ENCODE measurements around the gene MBD2. TPM values are rescaled to one million over a fixed set of nuclear protein-coding genes. Genes with fewer than 3 reads are reported as not detected.

The MBD2 gene
- polyA plus RNA-seq, 6 donors from 2014 or later = 11.5 to 39.0 (median 22.7) TPM

DNA sequence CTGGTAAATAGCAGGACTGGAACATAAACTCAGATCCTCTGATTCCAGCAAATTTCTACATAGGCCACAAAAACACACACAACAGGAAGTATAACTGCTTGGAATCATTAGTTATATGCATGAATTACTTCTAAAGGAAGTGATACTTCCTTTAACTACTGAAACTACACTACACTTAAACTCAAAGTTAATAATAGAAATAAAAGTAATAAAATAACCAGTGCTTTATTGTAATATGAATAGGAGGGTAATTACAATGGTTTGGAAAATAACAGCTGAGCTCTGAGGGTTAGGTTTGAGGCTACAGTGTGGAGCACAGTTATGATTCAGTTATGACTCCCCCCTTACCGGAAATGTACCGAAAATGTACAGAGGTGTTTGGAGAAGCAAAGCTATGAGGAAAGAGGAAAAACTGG is 26.4 kb upstream of the MBD2 start:
- ATAC-seq (ENCODE audit: low read depth in 2 of 2) (peak; percentile 75 to 77), DNase-seq (peak; percentile 37)
- no peaks in the 10 kb centered on the region for H3K27me3 Mint-ChIP-seq
- peak overlapping the region; percentile 42 to 89 (median 73) for H3K4me3 Mint-ChIP-seq
- H3K4me1 Mint-ChIP-seq = peaks cover 35 to 55% (median 48%) of the 10 kb centered on the region in 3 donors
- H3K36me3 Mint-ChIP-seq = no peaks in the 10 kb centered on the region
- peaks cover 0 to 7% (median 0%) of the 10 kb centered on the region in 7 donors for H3K9me3 Mint-ChIP-seq
- H3K27ac Mint-ChIP-seq = peak overlapping the region; percentile 71 to 93 (median 75)

DNA sequence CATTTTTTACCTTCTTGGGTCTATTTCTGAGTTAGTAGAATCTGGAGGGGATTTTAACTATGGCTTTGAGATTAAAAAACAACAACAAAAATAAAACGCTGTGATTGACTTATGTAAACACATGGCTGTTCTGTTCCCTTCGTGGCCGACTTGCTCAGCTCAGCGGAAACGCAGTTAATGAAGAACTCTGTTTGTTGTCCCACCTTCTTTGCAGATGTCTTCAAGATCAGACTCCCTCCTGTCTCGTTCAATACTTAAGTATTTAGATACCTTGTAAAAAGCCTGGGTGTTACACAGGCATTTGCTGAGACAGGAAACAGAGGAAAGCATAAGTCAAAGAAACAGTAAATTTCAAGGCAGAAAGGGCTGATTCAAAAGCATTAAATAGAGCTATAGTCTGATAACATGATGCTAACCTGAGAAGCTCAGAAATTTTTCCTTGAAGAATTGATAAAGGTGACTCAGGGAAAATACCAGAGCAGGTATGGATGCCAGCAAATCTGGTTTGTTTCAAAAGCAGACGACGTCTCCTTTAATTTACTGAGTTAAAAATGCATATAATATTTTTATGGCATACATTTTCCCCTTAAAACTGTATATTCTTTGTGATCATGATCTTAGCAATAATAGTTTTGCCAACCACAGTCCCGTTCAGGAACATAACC is 23.2 kb upstream of the MBD2 start:
- H3K27me3 Mint-ChIP-seq = no peaks in the 10 kb centered on the region
- H3K4me1 Mint-ChIP-seq = peaks cover 31 to 47% (median 39%) of the 10 kb centered on the region in 3 donors
- ATAC-seq (ENCODE audit: low read depth in 2 of 2) (no peak), DNase-seq (no peak)
- no peaks in the 10 kb centered on the region for H3K36me3 Mint-ChIP-seq
- H3K9me3 Mint-ChIP-seq = peaks cover 0 to 7% (median 0%) of the 10 kb centered on the region in 7 donors
- H3K4me3 Mint-ChIP-seq = peak overlapping the region; percentile 32 to 82 (median 76)
- H3K27ac Mint-ChIP-seq = peak overlapping the region; percentile 58 to 97 (median 92)

DNA sequence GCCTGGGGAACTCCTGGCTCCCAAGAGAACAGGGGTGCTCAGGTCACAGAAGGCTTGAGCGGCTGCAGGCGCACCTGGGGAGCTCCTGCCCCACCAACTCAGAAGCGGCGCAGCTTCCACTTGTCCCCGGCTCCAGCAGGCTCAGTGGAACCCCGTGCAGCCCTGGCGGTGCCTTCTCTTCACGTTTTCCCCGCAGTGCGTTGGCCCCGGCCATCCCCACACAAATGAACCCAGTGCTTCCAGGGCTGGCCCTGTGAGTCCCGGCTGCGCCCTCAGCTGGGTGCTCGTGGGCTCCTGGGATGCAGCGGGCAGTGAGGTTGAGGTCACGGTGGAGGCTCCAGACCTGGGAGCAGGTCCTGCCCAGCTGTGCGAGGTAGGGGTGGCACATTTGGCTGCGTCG is 17.9 kb upstream of the MBD2 start:
- ATAC-seq (ENCODE audit: low read depth in 2 of 2) (no peak), DNase-seq (no peak)
- H3K36me3 Mint-ChIP-seq = no peaks in the 10 kb centered on the region
- H3K4me1 Mint-ChIP-seq = peaks cover 6 to 22% (median 18%) of the 10 kb centered on the region in 3 donors
- no peak overlapping the region for H3K27ac Mint-ChIP-seq
- H3K4me3 Mint-ChIP-seq = no peak overlapping the region
- H3K9me3 Mint-ChIP-seq = no peaks in the 10 kb centered on the region
- no peaks in the 10 kb centered on the region for H3K27me3 Mint-ChIP-seq

DNA sequence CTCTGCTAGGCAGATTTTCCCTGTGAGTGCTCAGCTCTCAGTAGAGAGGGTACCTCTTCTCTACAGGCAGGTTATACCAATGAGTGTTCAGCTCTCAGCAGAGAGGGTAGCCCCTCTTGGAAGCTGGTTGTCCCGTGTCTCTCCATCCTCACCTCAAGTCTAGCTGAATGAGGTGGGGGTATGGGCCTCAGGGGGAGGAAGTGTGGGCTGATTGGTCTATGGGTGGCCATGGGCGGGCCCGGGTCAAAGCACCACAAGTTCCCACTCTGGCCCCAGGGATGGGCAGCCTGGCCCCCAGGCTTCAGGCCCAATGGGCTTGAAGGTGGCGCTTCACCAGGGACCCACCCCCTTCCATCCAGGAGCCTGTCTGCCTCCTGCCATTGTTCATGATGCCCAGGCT is 17.0 kb upstream of the MBD2 start:
- no peaks in the 10 kb centered on the region for H3K27me3 Mint-ChIP-seq
- DNase-seq = no peak
- H3K4me1 Mint-ChIP-seq = peaks cover 0 to 14% (median 12%) of the 10 kb centered on the region in 3 donors
- H3K9me3 Mint-ChIP-seq = no peaks in the 10 kb centered on the region
- no peaks in the 10 kb centered on the region for H3K36me3 Mint-ChIP-seq
- no peak overlapping the region for H3K4me3 Mint-ChIP-seq
- peak overlapping the region in 1 of 6 donors; percentile 3 for H3K27ac Mint-ChIP-seq
- ATAC-seq (ENCODE audit: low read depth in 2 of 2) = no peak

DNA sequence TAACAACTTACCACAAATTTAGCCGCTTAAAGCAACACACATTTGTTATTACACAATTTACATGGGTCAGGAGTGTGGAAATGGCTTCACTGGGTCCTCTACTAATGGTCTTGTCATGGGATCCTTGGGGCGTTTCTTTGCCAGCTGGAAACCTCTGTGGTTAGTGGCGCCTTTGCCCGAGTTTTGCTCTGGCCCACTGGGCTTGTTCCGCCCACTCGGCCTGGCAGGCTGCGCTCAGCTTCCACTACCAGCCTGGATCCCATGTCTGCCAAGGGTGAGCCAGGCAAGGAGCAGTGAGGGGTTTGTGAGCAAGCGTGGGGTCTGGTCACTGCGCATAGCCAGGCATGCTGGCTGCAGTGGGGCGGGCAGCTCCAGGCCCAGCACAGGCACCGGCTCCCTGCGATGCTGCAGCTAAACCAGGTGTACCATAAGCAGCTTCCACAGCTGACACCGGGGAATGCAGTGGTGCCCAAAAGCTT is 16.2 kb upstream of the MBD2 start:
- DNase-seq = no peak
- Mint-ChIP-seq H3K27me3 (no peaks in the 10 kb centered on the region), H3K27ac (peak overlapping the region in 1 of 6 donors; percentile 8), H3K36me3 (no peaks in the 10 kb centered on the region), H3K4me3 (no peak overlapping the region), H3K4me1 (peaks cover 0 to 12% (median 12%) of the 10 kb centered on the region in 3 donors), H3K9me3 (no peaks in the 10 kb centered on the region)
- no peak for ATAC-seq (ENCODE audit: low read depth in 2 of 2)

DNA sequence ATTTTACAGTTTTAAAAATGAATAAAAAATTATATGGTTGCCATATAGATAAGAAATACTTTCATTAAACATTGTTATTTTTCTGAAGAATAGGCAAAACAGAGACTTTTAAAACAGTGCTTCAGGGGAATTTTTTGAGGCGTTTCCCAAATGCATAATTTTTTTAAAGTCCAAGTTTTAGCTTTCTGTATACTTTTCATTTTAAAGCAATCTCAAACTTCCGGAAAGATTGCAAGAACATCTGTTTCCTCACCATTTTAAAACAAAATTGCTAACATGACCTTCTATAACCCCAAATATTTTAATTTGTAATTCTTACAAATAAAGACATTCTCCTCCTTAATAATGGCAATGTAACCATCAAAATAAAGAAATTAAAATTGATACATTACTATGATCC is 15.1 kb upstream of the MBD2 start:
- Mint-ChIP-seq H3K27me3 (no peaks in the 10 kb centered on the region), H3K4me1 (peaks cover 0 to 12% (median 12%) of the 10 kb centered on the region in 3 donors), H3K9me3 (no peaks in the 10 kb centered on the region), H3K4me3 (peak overlapping the region in 4 of 8 donors; percentile 9 to 70 (median 46)), H3K36me3 (no peaks in the 10 kb centered on the region), H3K27ac (no peak overlapping the region)
- DNase-seq (no peak), ATAC-seq (ENCODE audit: low read depth in 2 of 2) (no peak)

DNA sequence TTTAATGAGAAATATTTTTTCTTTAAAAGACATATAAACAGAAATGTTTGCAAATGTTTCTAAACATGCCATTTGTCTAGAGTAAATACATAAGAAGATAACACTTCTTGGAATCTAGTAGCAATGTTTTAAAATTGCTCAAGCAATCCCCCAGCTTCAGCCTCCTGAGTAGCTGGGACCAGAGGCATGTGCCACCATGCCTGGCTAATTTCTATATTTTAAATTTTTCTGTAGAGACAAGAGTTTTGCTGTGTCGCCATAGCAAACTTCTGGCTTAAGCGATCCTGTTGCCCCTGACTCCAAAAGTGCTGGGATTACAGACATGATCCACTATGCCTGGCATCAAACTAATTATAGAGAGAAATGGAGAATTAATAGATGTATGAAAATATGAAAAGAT is 14.6 kb upstream of the MBD2 start:
- Mint-ChIP-seq H3K27me3 (no peaks in the 10 kb centered on the region), H3K27ac (no peak overlapping the region), H3K4me3 (no peak overlapping the region), H3K36me3 (no peaks in the 10 kb centered on the region), H3K9me3 (no peaks in the 10 kb centered on the region), H3K4me1 (peaks cover 0 to 12% (median 12%) of the 10 kb centered on the region in 3 donors)
- ATAC-seq (ENCODE audit: low read depth in 2 of 2) = no peak
- DNase-seq = no peak

DNA sequence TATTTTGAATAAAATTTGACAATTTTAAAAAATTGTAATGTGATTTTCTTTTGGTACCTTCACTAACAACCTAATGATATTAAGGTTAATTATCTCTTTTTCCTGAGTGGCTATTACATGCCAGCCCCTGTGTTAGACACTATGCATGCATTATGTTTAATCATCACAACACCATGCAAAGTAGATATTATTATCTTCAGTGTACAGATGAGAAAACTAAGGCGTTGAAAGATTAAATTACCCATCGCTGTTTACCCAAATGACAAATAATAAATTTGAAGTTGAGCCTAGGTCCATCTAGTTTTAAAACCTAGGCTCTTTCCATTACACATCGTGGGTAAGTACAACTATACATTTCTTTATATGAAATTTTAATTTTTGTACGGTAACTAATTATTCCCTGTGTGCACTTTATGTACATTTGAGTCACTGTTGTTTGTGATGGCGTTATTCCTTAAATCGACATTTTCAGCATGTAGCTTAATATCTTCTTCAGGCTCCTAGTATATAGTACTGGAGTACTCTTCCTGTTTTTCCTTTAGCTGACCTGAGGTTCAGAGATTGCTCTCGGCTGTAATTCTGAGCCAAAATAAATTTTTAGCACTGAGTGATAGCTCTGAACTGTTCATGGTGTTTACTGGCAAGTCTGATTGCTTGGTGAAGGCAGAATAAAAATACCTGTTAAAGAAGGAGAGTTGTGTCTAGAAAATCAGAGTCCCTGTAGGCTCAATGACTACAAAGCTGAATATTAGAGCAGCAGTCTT is 13.9 kb upstream of the MBD2 start:
- Mint-ChIP-seq H3K4me3 (peak overlapping the region in 1 of 8 donors; percentile 16), H3K4me1 (peaks cover 0 to 12% (median 12%) of the 10 kb centered on the region in 3 donors), H3K27ac (no peak overlapping the region), H3K27me3 (no peaks in the 10 kb centered on the region), H3K9me3 (no peaks in the 10 kb centered on the region), H3K36me3 (no peaks in the 10 kb centered on the region)
- no peak for ATAC-seq (ENCODE audit: low read depth in 2 of 2)
- no peak for DNase-seq

DNA sequence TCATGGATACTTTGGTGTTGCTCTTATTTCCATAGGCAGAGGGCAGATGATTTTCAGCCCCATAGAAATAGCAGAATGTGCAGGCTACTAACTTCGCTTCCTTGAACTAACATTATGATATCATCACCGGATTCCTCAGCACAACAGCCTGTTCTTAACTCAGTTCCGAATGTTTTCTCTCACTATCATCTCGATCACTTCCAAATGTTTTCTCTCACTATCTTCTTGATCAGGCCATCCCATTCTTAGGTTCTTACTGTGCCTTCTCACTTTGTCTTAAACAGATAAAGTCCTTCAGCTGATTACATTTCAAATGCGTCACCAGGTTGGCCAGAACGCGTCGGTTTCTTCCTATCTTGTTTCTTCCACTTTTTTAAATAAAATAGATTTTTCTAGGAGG is 11.4 kb upstream of the MBD2 start:
- Mint-ChIP-seq H3K4me1 (peaks cover 0 to 12% (median 12%) of the 10 kb centered on the region in 3 donors), H3K27ac (no peak overlapping the region), H3K9me3 (no peaks in the 10 kb centered on the region), H3K27me3 (no peaks in the 10 kb centered on the region), H3K4me3 (no peak overlapping the region), H3K36me3 (no peaks in the 10 kb centered on the region)
- DNase-seq (no peak), ATAC-seq (ENCODE audit: low read depth in 2 of 2) (no peak)

DNA sequence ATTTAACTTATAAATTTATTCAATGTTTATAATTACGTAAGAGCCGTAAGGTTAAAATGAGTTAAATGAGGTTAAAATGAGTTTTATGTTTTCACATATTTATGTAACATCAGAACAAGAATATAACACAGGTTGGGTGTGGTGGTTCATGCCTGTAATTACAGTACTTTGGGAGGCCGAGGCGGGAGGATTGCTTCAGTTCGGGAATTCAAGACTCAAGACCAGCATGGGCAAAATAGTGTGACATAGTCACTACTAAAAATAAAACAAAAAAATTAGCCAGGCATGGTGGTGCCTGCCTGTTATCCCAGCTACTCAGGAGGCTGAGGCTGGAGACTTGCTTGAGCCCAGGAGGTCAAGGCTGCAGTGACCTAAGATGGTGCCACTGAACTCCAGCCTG is 9.3 kb upstream of the MBD2 start:
- Mint-ChIP-seq H3K4me1 (peaks cover 0 to 6% (median 0%) of the 10 kb centered on the region in 3 donors), H3K27ac (no peak overlapping the region), H3K36me3 (no peaks in the 10 kb centered on the region), H3K4me3 (no peak overlapping the region), H3K9me3 (no peaks in the 10 kb centered on the region), H3K27me3 (no peaks in the 10 kb centered on the region)
- DNase-seq (no peak), ATAC-seq (ENCODE audit: low read depth in 2 of 2) (no peak)

DNA sequence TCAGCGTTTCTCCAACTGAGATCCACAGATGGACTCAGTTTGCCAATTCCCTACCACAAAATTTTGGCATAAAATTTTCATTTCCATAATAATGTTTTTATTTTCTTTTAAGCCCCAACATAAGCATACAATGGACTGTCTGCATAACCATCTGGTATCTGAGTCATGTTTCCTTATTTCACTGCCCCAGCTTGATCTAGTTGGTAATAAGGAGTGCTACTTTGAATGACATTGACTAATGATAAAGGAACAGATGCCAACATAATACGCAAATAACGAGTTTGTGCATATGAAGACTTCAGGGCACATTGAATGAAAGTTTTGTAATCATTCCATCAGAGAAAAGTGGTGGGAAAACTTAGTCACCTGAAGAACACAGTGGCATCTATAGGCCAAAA is 8.8 kb upstream of the MBD2 start:
- no peak overlapping the region for H3K4me3 Mint-ChIP-seq
- H3K4me1 Mint-ChIP-seq = peaks cover 0 to 6% (median 0%) of the 10 kb centered on the region in 3 donors
- no peak for ATAC-seq (ENCODE audit: low read depth in 2 of 2)
- no peaks in the 10 kb centered on the region for H3K36me3 Mint-ChIP-seq
- DNase-seq = no peak
- H3K9me3 Mint-ChIP-seq = no peaks in the 10 kb centered on the region
- no peak overlapping the region for H3K27ac Mint-ChIP-seq
- no peaks in the 10 kb centered on the region for H3K27me3 Mint-ChIP-seq

DNA sequence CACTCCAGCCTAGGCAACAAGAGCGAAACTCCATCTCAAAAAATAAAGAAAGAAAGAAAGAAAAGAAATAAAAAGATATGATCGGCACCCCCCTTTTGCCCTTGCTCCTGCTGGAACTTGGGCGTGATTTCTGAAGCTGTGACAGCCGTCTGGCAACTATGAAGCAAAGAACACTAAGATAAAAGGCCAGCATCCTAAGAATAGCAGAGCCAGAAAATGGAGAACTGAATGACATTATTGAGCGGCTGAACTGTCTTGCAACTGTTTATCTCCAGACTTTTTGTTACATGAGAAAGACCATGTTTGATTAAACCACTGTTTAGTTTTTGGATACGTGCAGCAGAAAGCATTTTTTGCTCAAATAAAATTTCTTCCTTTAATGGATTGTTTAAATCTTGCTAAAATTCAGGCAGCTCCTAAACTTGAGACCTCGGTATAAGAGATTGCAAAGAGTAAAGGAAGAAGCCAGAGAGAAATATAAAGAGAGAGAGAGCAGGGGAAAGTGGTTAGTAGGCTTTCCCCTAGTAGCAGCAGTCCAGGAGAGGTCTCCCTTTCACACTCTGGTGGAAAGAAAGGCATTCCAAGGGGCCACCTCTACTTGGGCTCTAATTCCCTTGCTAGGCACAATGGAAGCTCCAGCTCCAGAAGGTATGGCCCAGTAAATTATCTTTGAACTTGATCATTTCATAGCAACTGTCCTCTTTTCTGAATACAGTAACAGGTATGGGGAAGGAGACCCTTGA is 8.2 kb upstream of the MBD2 start:
- Mint-ChIP-seq H3K4me3 (no peak overlapping the region), H3K27ac (no peak overlapping the region), H3K27me3 (no peaks in the 10 kb centered on the region), H3K9me3 (no peaks in the 10 kb centered on the region), H3K4me1 (peaks cover 0 to 4% (median 0%) of the 10 kb centered on the region in 3 donors), H3K36me3 (no peaks in the 10 kb centered on the region)
- no peak for DNase-seq
- ATAC-seq (ENCODE audit: low read depth in 2 of 2) = no peak

DNA sequence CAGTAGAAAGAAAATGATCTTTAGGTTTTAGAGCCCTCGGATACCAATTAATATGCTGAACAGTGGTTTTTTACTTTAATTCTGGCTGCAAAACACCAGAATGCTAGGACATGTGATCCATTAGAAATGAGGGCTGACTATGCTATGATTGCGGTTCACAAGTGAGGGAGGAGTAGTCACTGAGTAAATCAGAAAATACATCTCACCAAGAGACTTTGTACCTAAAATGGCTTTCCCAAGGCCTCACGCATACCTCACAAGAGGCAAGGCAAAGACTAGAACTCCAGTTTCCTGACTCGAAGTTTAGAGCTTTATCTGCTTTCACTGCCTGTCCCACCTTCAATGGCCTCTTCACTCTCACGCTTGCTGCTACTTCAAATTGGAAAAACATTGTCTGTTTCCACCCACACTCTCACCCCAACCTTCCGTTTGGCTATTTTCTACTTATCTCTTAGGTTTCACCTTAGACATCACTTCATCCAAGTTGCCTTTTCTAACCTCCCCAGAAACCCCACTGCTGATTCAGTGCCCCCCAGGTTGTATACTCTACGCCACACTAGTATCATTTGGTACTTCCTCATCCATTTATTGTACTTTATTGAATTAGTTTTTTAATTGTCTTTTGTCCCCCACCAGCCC is 5.1 kb upstream of the MBD2 start:
- H3K4me1 Mint-ChIP-seq = peaks cover 0 to 6% (median 4%) of the 10 kb centered on the region in 3 donors
- no peak overlapping the region for H3K27ac Mint-ChIP-seq
- no peaks in the 10 kb centered on the region for H3K36me3 Mint-ChIP-seq
- H3K9me3 Mint-ChIP-seq = no peaks in the 10 kb centered on the region
- no peaks in the 10 kb centered on the region for H3K27me3 Mint-ChIP-seq
- ATAC-seq (ENCODE audit: low read depth in 2 of 2) (no peak), DNase-seq (no peak)
- peak overlapping the region in 1 of 8 donors; percentile 45 for H3K4me3 Mint-ChIP-seq
